Measurements from ENCODE around the gene DIRAS1. TPM values are rescaled to one million over a fixed set of nuclear protein-coding genes. Genes with fewer than 3 reads are reported as not detected.

DIRAS1 gene
- total and polyA plus RNA-seq, 4 experiments from 2014 or later: not detected

DNA sequence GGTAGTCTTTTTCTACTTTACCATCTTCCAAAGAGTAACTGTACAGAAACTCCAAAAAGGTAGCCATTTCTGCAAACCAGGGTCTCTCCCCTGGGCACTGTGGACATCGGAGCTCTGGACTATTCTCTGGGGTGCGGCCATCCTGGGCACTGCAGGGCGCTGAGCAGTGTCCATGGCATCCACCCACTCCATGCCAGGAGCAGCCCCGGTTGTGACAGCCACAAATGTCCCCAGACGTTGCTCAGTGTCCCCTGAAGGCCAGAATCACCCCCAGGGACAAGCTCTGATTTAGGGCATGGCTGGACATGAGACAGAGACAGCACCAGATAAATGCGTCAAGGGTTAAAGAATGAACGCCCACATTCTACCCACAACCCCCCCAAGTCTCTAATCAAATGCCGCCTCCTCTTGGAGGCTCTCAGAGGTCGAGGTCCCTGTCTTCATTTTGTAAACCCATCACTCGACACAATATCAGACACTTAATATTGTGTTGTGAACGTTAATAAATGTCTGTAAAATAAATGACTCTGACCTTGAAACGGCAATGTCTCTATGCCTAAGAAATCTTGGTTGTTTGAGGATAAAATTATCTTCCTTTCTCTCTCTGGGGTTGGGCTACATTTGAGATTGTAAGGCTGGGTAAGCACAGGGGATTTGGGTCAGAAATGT is 27.5 kb downstream of the DIRAS1 start:
- H3K36me3 ChIP-seq (ENCODE audit: insufficient read depth, low read length): no peaks in the 10 kb centered on the region
- Mint-ChIP-seq H3K27me3 (peaks cover 0 to 1% of the 10 kb centered on the region in 2 donors), H3K4me1 (peaks cover 2 to 8% (median 3%) of the 10 kb centered on the region in 4 donors), H3K4me3 (no peak overlapping the region), H3K9me3 (no peaks in the 10 kb centered on the region), H3K36me3 (no peaks in the 10 kb centered on the region), H3K27ac (no peak overlapping the region)
- H3K27me3 ChIP-seq (ENCODE audit: insufficient read depth, low read length): no peaks in the 10 kb centered on the region
- H3K4me1 ChIP-seq (ENCODE audit: insufficient read depth, low read length): no peaks in the 10 kb centered on the region
- ChIA-PET POLR2A (ENCODE audit: partially characterized antibody) (no interaction called here), CTCF (ENCODE audit: partially characterized antibody) (no interaction called here)
- H3K9me3 ChIP-seq (ENCODE audit: control insufficient read depth in 1 of 2, low read length in 2 of 2): no peaks in the 10 kb centered on the region
- H3K4me3 ChIP-seq (ENCODE audit: low read length in 2 of 2): no peak overlapping the region
- no peak for DNase-seq
- intact Hi-C loops (cut with micrococcal nuclease): no loop called here
- H3K27ac ChIP-seq (ENCODE audit: low read depth, low read length): no peak overlapping the region

DNA sequence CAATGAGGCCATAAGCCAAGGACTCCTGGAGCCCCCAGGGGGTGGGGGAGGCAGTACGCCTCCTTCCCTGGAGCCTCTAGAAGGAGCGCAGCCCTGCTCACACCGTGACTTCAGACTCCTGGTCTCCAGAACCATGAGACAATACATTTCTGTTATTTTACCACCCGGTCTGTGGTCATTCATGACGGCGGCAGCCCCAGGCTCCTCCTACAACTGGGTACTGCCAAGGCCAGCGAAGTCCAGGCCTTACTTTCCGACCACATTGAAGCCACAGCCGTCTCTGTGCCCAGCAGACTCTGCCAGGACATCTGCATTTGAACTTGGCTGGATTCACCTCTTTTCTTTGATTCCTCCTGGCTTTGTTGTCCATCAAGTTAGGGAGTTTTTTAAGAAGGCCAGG is 29.2 kb downstream of the DIRAS1 start:
- H3K4me3 ChIP-seq (ENCODE audit: low read length in 2 of 2): no peak overlapping the region
- Mint-ChIP-seq H3K27ac (no peak overlapping the region), H3K9me3 (no peaks in the 10 kb centered on the region), H3K27me3 (no peaks in the 10 kb centered on the region), H3K36me3 (no peaks in the 10 kb centered on the region), H3K4me3 (no peak overlapping the region), H3K4me1 (peaks cover 0 to 6% (median 0%) of the 10 kb centered on the region in 4 donors)
- POLR2A ChIA-PET (ENCODE audit: partially characterized antibody): no interaction called here
- H3K9me3 ChIP-seq (ENCODE audit: control insufficient read depth in 1 of 2, low read length in 2 of 2): no peaks in the 10 kb centered on the region
- CTCF ChIA-PET (ENCODE audit: partially characterized antibody): no interaction called here
- H3K27me3 ChIP-seq (ENCODE audit: insufficient read depth, low read length): no peaks in the 10 kb centered on the region
- no peak for DNase-seq
- H3K27ac ChIP-seq (ENCODE audit: low read depth, low read length): no peak overlapping the region
- H3K4me1 ChIP-seq (ENCODE audit: insufficient read depth, low read length): no peaks in the 10 kb centered on the region
- intact Hi-C loops (cut with micrococcal nuclease): no loop called here
- no peaks in the 10 kb centered on the region for H3K36me3 ChIP-seq (ENCODE audit: insufficient read depth, low read length)

DNA sequence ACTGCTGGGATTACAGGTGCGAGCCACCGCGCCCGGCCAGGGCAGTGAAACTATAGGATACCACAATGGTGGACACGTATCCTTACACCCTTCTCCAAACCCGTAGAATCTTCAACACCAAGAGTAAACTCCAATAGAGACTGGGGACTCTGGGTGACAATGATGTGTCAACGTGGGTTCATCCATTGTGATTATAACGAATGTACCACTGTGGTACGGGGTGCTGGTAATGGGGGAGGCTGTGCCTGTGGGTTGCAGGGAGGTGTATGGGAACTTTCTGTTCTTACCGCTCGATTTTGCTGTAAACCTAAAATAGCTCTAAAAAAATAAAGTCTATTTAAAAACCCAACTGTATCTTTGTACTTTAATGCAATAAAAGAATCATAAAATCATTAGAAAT is 30.3 kb downstream of the DIRAS1 start:
- no peaks in the 10 kb centered on the region for H3K27me3 ChIP-seq (ENCODE audit: insufficient read depth, low read length)
- DNase-seq: no peak
- H3K9me3 Mint-ChIP-seq: no peaks in the 10 kb centered on the region
- H3K27me3 Mint-ChIP-seq: no peaks in the 10 kb centered on the region
- H3K4me1 ChIP-seq (ENCODE audit: insufficient read depth, low read length): no peaks in the 10 kb centered on the region
- peaks cover 0 to 6% (median 0%) of the 10 kb centered on the region in 4 donors for H3K4me1 Mint-ChIP-seq
- CTCF ChIA-PET (ENCODE audit: partially characterized antibody): interaction anchor here (1.2 kb wide), 1 partner anchor 43 kb away, joined by 3 read pairs; no protein-coding TSS in a partner anchor
- intact Hi-C loops (cut with micrococcal nuclease): no loop called here
- H3K36me3 ChIP-seq (ENCODE audit: insufficient read depth, low read length): no peaks in the 10 kb centered on the region
- no peaks in the 10 kb centered on the region for H3K9me3 ChIP-seq (ENCODE audit: control insufficient read depth in 1 of 2, low read length in 2 of 2)
- POLR2A ChIA-PET (ENCODE audit: partially characterized antibody): no interaction called here
- H3K4me3 Mint-ChIP-seq: no peak overlapping the region
- H3K27ac ChIP-seq (ENCODE audit: low read depth, low read length): no peak overlapping the region
- H3K27ac Mint-ChIP-seq: no peak overlapping the region
- H3K4me3 ChIP-seq (ENCODE audit: low read length in 2 of 2): no peak overlapping the region
- no peaks in the 10 kb centered on the region for H3K36me3 Mint-ChIP-seq

GRCh38 chr19:2686360-2686759 is 34.8 kb downstream of the DIRAS1 start:
- H3K4me1 Mint-ChIP-seq: no peaks in the 10 kb centered on the region
- H3K9me3 Mint-ChIP-seq: no peaks in the 10 kb centered on the region
- no peak overlapping the region for H3K4me3 Mint-ChIP-seq
- H3K36me3 Mint-ChIP-seq: peaks cover 0 to 7% of the 10 kb centered on the region in 2 donors
- no peak overlapping the region for H3K4me3 ChIP-seq (ENCODE audit: low read length in 2 of 2)
- no peaks in the 10 kb centered on the region for H3K36me3 ChIP-seq (ENCODE audit: insufficient read depth, low read length)
- no peaks in the 10 kb centered on the region for H3K9me3 ChIP-seq (ENCODE audit: control insufficient read depth in 1 of 2, low read length in 2 of 2)
- H3K4me1 ChIP-seq (ENCODE audit: insufficient read depth, low read length): no peaks in the 10 kb centered on the region
- DNase-seq: no peak
- H3K27me3 Mint-ChIP-seq: no peaks in the 10 kb centered on the region
- H3K27me3 ChIP-seq (ENCODE audit: insufficient read depth, low read length): no peaks in the 10 kb centered on the region
- intact Hi-C loops (cut with micrococcal nuclease): no loop called here
- ChIA-PET POLR2A (ENCODE audit: partially characterized antibody) (no interaction called here), CTCF (ENCODE audit: partially characterized antibody) (no interaction called here)
- no peak overlapping the region for H3K27ac Mint-ChIP-seq
- no peak overlapping the region for H3K27ac ChIP-seq (ENCODE audit: low read depth, low read length)

- Mint-ChIP-seq H3K4me1 (no peaks in the 10 kb centered on the region), H3K36me3 (peaks cover 0 to 7% of the 10 kb centered on the region in 2 donors), H3K27me3 (no peaks in the 10 kb centered on the region), H3K27ac (no peak overlapping the region), H3K9me3 (no peaks in the 10 kb centered on the region), H3K4me3 (no peak overlapping the region)
- Histone ChIP-seq H3K9me3 (ENCODE audit: control insufficient read depth in 1 of 2, low read length in 2 of 2) (no peaks in the 10 kb centered on the region), H3K4me1 (ENCODE audit: insufficient read depth, low read length) (no peaks in the 10 kb centered on the region), H3K36me3 (ENCODE audit: insufficient read depth, low read length) (no peaks in the 10 kb centered on the region), H3K27ac (ENCODE audit: low read depth, low read length) (no peak overlapping the region), H3K27me3 (ENCODE audit: insufficient read depth, low read length) (no peaks in the 10 kb centered on the region), H3K4me3 (ENCODE audit: low read length in 2 of 2) (no peak overlapping the region)
- ChIA-PET CTCF (ENCODE audit: partially characterized antibody) (no interaction called here), POLR2A (ENCODE audit: partially characterized antibody) (no interaction called here)
- intact Hi-C loops (cut with micrococcal nuclease): no loop called here
- DNase-seq: no peak
Measured at GRCh38 chr19:2685204-2685704, 35.9 kb downstream of the DIRAS1 start.

DNA sequence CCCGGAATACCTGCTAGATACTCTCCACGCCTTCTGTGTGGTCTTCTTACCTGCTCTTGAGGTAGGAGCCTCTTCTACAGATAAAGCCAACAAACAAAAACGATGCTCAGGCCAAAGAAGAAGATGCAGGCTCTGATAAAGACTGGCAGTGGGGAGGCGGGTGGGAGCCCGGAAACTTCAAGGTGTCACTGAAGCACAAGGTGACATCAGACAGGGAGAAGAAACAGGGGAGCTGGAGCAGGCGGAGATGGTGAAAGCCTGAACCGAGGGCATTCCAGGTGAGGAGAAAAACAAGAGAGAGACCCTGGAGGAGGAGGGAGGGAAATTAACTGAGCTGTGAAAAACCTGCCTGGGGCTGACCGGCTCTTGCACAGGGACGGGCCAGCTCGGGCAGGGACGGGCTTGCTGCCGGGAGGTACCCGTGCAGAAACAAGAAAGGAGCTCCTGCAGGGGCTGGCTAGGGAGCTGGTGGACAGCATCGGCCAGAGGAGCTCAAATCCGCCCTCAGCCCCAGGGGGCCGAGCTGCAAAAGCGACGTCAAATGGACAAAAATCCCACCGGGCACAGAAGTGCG is 37.7 kb downstream of the DIRAS1 start:
- H3K4me3 ChIP-seq (ENCODE audit: low read length in 2 of 2): no peak overlapping the region
- no peak for DNase-seq
- no peaks in the 10 kb centered on the region for H3K27me3 ChIP-seq (ENCODE audit: insufficient read depth, low read length)
- H3K4me1 Mint-ChIP-seq: no peaks in the 10 kb centered on the region
- no peaks in the 10 kb centered on the region for H3K4me1 ChIP-seq (ENCODE audit: insufficient read depth, low read length)
- H3K9me3 Mint-ChIP-seq: no peaks in the 10 kb centered on the region
- H3K27ac Mint-ChIP-seq: no peak overlapping the region
- no peaks in the 10 kb centered on the region for H3K9me3 ChIP-seq (ENCODE audit: control insufficient read depth in 1 of 2, low read length in 2 of 2)
- H3K4me3 Mint-ChIP-seq: no peak overlapping the region
- ChIA-PET CTCF (ENCODE audit: partially characterized antibody) (no interaction called here), POLR2A (ENCODE audit: partially characterized antibody) (no interaction called here)
- intact Hi-C loops (cut with micrococcal nuclease): no loop called here
- H3K36me3 ChIP-seq (ENCODE audit: insufficient read depth, low read length): no peaks in the 10 kb centered on the region
- no peak overlapping the region for H3K27ac ChIP-seq (ENCODE audit: low read depth, low read length)
- H3K27me3 Mint-ChIP-seq: no peaks in the 10 kb centered on the region
- H3K36me3 Mint-ChIP-seq: peaks cover 0 to 7% of the 10 kb centered on the region in 2 donors

DNA sequence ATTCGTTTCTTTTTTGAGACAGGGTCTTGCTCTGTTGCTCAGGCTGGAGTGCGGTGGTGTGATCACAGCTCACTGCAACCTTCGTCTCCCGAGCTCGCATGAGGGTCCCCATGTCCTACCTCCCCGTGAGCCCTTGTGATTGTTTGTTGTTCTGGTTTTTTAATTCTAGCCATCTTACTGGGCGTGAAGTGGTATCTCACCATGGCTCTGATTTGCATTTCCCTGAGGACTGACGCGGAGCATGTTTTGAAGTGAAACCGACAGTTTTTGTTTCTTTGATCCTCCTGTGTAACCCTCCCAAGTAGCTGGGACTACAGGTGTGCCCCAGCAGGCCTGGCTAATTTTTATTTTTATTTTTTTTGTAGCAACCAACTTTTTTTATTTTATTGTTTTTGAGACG is 40.4 kb downstream of the DIRAS1 start:
- POLR2A ChIA-PET (ENCODE audit: partially characterized antibody): no interaction called here
- Mint-ChIP-seq H3K9me3 (no peaks in the 10 kb centered on the region), H3K36me3 (peaks cover 0 to 7% of the 10 kb centered on the region in 2 donors), H3K4me1 (no peaks in the 10 kb centered on the region), H3K27me3 (no peaks in the 10 kb centered on the region), H3K27ac (no peak overlapping the region), H3K4me3 (no peak overlapping the region)
- Histone ChIP-seq H3K27ac (ENCODE audit: low read depth, low read length) (no peak overlapping the region), H3K4me3 (ENCODE audit: low read length in 2 of 2) (no peak overlapping the region), H3K9me3 (ENCODE audit: control insufficient read depth in 1 of 2, low read length in 2 of 2) (no peaks in the 10 kb centered on the region), H3K36me3 (ENCODE audit: insufficient read depth, low read length) (no peaks in the 10 kb centered on the region), H3K27me3 (ENCODE audit: insufficient read depth, low read length) (no peaks in the 10 kb centered on the region), H3K4me1 (ENCODE audit: insufficient read depth, low read length) (no peaks in the 10 kb centered on the region)
- DNase-seq: no peak
- CTCF ChIA-PET (ENCODE audit: partially characterized antibody): interaction anchor here (1.7 kb wide), 1 partner anchor 33 kb away, joined by 3 read pairs; no protein-coding TSS in a partner anchor
- intact Hi-C loops (cut with micrococcal nuclease): no loop called here

Measured in CD4-positive, alpha-beta memory T cell (primary cell).